Dermis blood vessel endothelial cell (primary cell): Measurements from ENCODE around the gene HSPA9. TPM values are rescaled to one million over a fixed set of nuclear protein-coding genes. Genes with fewer than 3 reads are reported as not detected.
"Not testable (repeated sequence)": the region's sequence is repeated elsewhere in the genome, so short reads cannot be mapped to it uniquely, and the experiment has no call there.

Source experiments
- DNase-seq: peaks from one replicate; pipeline ENCODE4 v3.0.0; 2010
- total RNA-seq: library from RNA; depleted of rRNA; stranded (reverse); fragments of >200 nt; gene quantifications from 2 replicates; pipeline ENCODE4 v1.2.3, GENCODE V29; 2014

HSPA9 gene
- total RNA-seq, 1 donor from 2014 or later: 239 TPM

DNA sequence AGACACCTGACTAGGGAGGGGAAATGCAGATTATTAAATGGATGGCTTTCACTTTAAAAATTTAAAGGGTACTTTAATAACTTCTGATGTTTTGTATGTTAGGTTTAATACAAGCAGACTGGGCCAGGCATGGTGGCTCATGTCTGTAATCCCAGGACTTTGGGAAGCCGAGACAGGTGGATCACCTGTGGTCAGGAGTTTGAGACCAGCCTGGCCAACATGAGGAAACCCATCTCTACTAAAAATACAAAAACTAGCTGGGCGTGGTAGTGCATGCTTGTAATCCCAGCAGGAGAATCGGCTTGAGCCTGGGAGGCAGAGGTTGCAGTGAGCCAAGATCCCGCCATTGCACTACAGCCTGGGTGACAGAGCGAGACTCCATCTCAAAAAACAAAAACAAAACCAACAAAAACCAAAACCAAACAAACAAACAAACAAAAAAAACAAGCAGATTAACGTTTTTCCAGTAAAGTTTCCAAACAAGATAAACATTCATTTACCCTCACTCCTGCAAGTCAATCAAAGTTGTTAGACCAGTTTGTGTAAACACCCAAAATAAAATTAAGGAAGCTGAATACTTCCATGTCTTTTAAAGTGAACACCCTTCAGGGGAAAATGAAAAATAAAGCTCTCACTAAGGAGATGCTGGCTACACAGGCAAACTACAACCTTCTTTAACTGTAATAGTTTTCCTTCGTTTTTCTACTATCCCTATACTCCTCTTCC lies 46.3 kb downstream of the HSPA9 start:
- no peak for DNase-seq

DNA sequence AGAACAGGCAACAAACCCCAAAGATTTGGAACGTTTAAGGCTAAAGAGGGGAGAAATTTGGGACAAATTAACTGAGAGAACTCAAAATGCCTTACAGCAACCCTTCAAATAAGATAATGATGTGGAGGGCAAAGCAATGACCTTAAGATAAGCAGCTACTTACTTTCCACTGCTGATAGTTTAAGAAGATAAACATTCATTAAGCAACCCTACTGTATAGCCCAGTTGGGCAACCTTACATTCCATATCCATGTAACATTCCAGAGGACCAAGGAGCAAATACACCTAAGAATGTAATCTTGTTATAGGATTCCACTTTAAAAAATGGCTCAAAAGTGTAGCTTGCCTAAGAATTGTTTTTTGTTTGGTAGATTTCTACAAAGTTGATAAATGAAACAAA lies 47.0 kb downstream of the HSPA9 start:
- DNase-seq: no peak

DNA sequence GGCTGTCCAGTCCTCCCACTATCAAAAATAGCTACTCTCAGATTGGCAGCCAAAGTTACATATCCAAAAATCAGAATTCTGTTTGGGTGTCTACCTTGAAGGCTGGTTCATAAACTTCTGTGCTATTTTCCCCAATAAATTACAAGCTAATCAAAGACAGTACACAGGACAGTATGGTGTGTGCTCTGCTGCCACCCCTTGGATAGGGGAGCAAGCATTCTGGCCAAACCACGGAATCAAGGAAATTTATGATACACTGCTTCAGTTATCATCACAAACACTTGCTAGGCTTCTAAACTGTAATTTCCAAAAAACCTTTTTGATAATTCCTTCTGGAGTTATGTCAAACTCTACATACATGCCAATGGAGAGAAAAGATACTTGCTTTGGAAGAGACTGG lies 48.0 kb downstream of the HSPA9 start:
- DNase-seq: no peak

DNA sequence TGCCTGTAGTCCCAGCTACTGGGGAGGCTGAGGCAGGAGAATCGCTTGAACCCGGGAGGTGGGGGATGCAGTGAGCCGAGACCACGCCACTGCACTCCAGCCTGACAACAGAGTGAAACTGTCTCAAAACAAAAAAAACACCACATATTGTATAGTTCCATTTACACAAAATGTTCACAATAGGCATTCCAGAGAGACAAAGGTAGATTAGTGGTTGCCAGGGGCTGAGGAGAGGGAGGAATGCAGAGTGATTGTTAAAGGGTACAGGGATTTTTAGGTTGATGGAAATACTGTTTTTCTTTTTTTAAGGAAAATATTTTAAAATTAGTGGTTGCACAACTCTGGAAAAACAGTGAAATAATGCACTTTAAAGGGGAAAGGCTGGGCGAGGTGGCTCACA lies 51.8 kb downstream of the HSPA9 start:
- no peak for DNase-seq

DNA sequence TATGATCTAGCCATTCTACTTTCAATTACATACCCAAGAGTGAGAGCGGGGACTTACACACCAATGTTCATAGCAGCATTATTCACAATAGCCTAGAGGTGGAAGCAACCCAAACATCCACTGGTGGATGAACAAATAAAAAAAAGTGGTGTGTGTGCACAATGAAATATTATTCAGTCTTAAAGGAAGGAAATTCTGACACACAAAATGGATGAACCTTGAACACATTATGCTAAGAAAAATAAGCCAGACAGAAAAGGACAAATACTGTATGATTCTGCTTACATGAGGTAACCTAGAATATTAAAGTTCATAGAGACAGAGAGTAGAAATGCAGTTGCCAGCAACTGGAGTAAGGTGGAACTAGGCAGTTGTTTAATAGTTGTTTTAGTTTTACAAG lies 54.2 kb downstream of the HSPA9 start:
- DNase-seq: peak; percentile 56

DNA sequence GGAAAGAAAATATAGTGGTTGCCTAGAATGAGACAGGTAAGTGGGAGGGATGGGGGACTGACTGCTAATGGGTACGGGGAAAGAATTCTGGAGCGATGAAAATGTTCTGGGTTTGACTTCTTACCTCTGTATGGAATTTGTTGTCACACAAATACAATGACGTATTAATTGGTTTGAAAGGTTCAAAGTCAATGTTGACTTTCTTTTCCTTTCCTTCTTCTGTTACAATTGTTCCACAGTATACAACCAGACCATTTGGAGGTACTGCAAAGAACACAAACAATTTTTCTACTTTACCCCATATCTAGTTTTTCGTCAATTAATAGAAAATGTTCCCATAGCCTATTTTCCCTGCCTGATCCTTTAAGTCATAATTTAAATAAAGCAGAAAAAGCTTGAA lies 57.8 kb downstream of the HSPA9 start:
- DNase-seq: no peak

DNA sequence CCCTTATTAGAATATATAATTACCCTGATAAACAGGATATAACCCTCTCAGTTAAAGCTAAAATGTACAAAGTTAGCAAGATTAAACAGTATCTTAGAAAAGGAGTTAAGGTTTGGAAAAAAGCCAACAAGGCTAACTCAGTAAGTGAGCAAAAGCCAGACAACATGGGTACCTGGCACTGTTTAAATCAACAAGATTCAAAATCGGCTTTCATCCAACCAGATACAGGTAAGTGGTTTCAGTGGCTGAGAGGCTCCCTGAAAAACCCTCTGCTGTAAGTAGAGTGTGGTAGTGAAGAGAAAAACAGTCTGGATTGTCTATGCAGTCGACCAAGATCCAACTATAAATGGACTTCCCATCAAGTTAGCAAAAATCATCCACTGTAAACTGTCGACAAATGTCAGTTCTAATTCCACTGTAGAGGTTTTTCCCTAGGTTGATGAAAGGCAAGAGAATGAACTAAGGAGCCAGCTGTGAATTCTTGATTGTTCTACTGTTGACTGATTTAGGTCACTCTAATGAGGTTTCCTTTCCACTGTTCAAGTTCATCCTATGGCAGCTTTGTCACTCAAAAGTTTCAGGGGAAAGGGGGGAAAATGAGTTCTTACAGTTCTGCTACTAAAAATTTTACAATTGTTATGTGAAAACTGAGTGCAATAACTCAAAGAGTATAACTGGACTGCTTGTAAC lies 59.5 kb downstream of the HSPA9 start:
- no peak for DNase-seq

DNA sequence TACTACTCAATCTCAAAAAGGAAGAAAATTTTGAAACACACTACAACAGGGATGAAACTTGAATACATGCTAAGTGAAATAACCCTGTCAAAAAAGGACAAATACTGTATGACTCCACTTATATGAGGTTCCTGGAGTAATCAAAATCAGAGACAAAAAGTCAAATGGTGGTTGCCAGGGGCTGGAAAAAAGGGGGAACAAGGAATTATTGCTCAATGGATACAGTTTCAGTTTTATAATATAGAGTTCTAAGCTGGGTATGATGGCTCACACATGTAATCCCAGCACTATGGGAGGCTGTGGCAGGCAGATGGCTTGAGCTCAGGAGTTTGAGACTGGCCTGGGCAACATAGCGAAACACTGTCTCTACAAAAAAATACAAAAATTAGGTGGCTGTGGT lies 61.2 kb downstream of the HSPA9 start:
- no peak for DNase-seq

DNA sequence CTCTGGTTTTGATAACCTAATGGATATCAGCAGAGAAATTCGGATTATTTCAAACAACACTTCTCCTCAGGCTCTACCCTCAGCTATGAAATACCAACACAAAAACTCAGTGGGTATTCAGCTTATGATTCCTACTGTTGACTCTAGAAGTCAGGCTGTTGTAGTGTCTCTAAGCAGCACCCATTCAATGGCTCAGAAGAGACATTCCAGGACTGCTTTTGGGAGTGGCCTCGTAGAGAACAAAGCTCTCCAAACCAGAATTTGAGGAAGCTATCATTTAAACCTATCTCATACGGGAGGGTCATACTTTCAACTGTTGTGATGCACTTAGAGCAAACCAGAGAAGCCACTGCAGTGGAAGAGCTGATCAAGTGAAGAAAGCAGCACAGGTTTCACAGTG lies 66.2 kb downstream of the HSPA9 start:
- DNase-seq: no peak

DNA sequence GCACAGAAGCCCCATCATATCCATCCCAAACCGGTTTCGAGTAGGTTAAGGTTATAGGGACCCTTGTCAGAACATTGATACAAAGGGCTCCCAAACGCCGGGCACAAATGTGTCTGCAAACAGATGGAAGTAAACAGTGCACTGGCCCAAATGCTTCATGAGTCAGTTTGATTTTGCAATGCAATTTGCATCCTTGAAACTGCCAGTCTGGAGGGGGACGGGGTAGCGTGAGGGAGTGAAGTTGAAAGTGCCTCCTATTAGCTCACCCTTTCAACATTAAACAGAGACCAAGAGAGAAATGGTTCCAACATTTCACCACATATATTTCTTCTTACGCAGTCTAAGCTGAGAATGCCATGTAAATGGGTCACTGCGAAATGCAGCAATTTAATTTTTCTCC lies 67.7 kb downstream of the HSPA9 start:
- DNase-seq: not testable (repeated sequence)

DNA sequence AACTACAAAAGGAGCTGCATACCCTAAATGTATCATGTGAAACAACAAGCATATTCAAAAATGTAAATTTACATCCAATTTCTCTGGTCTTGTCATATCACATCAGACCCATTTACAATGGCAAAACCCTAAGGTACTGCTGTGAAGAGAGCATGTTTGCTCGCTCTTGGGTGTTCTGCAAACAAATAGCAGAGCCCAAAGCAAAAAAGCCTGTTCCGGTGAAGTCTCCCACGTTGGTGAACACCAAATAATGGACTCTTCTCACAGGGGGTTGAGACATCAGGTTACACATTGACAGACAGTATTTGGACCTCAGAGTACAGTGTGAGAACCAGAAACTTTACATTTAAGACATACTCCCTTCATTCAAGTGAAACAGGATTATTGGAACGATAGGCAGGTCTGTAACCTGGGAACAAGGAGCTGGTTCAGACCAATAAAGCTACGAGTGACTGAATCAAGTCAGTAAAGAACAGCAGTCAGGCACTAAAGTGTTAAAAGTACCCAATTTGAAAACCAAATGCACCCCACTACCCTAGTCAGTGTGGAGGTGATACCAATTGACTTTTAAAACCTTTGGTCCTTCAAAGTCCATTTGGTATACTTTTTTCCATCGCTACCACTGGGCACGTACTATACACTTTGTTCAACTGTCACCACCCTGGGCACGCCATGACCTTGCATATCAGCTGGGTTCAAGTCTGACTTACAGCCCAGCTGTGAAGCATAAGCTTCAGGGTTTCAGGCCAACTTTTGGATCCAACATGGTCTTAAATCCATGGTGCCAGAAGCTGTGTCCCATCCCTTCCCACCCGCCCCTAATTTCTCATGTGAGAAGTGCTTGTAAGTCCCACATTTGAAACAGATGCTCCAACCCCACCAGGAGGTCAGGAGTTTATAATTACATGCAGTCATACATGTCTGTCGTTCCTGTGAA lies 68.6 kb downstream of the HSPA9 start:
- no peak for DNase-seq

DNA sequence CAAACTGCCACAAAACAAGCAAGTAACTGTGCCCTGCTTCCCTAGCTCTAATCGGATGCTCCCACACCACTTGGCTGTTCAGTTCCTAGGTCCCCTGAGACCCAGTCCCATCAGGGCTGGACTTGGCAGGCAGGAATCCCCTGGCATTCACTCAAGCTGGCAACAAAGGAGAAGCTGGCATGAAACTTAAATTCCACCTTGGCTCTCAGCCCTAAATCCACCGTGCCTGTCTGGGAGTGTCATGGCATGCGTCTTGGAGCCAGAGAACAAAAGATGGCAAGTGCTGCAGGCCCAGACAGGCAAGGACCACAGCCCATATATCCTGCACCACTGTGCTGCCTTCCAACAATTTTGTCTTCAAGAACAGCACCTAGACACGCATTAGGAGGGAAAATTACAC lies 70.4 kb downstream of the HSPA9 start:
- no peak for DNase-seq

Other genes starting within 250 kb of the HSPA9 start
- gene CDC25C, start 243.6 kb downstream of the HSPA9 start, total RNA-seq: 2.4 and 11.3 TPM in 2 replicates
- 28.6 and 34.3 TPM in 2 replicates for gene FAM53C, start 237.1 kb downstream of the HSPA9 start, total RNA-seq
- gene KDM3B, start 222.7 kb downstream of the HSPA9 start, total RNA-seq: 52.8 and 74.3 TPM in 2 replicates
- 0.68 and 1.5 TPM in 2 replicates for gene REEP2, start 136.3 kb downstream of the HSPA9 start, total RNA-seq
- 0.93 and 4.8 TPM in 2 replicates for gene EGR1, start 109.9 kb downstream of the HSPA9 start, total RNA-seq
- gene ETF1, start 32.2 kb downstream of the HSPA9 start, total RNA-seq: 102 and 129 TPM in 2 replicates
- gene CTNNA1, start 178.0 kb upstream of the HSPA9 start, total RNA-seq: 643 and 770 TPM in 2 replicates